H9 (cell line): ENCODE results near the gene AKR1B15. TPM values are rescaled to one million over a fixed set of nuclear protein-coding genes. Genes with fewer than 3 reads are reported as not detected.

Experiments
- DNase-seq: peaks from one replicate; pipeline ENCODE4 v3.0.0-alpha.2; 2017
- H2AFZ ChIP-seq: one replicate; pipeline ENCODE4 v1.6.1; 2013; ENCODE audit warnings: mild to moderate bottlenecking, low read length, control low read depth, moderate library complexity
- H2AK5ac ChIP-seq: 2 replicates; pipeline ENCODE4 v1.6.1; 2013; ENCODE audit warnings: low read length, control low read depth, mixed read lengths; ENCODE audit not compliant: insufficient read length
- H2BK120ac ChIP-seq: one replicate; pipeline ENCODE4 v1.6.1; 2013; ENCODE audit warnings: low read depth, mild to moderate bottlenecking, low read length, control low read depth, inconsistent platforms; ENCODE audit not compliant: poor library complexity, severe bottlenecking
- H2BK12ac ChIP-seq: 2 replicates; pipeline ENCODE4 v1.6.1; 2013; ENCODE audit warnings: low read length, control low read depth, mixed read lengths, low read depth; ENCODE audit not compliant: insufficient read length
- H2BK15ac ChIP-seq: 2 replicates; pipeline ENCODE4 v1.6.1; 2013; ENCODE audit warnings: low read depth, low read length, control low read depth
- H2BK20ac ChIP-seq: one replicate; pipeline ENCODE4 v1.6.1; 2013; ENCODE audit warnings: low read depth, mild to moderate bottlenecking, low read length, control low read depth, inconsistent platforms; ENCODE audit not compliant: poor library complexity, severe bottlenecking
- H2BK5ac ChIP-seq: 2 replicates; pipeline ENCODE4 v1.6.1; 2013; ENCODE audit warnings: low read length, control low read depth, mixed read lengths; ENCODE audit not compliant: insufficient read length
- H3K14ac ChIP-seq: 2 replicates; pipeline ENCODE4 v1.6.1; 2013; ENCODE audit warnings: low read length, control low read depth; ENCODE audit not compliant: insufficient read depth
- H3K18ac ChIP-seq: 2 replicates; pipeline ENCODE4 v1.6.1; 2013; ENCODE audit warnings: low read depth, mild to moderate bottlenecking, mixed read lengths, low read length, control low read depth; ENCODE audit not compliant: insufficient read length
- H3K23ac ChIP-seq: 2 replicates; pipeline ENCODE4 v1.6.1; 2013; ENCODE audit warnings: low read length, control low read depth, mixed read lengths, low read depth; ENCODE audit not compliant: insufficient read length
- H3K23me2 ChIP-seq: 2 replicates; pipeline ENCODE4 v1.6.1; 2013; ENCODE audit warnings: low read depth, mild to moderate bottlenecking, mixed read lengths, low read length, control low read depth; ENCODE audit not compliant: insufficient read length, poor library complexity, severe bottlenecking
- H3K27ac ChIP-seq: 2 replicates; pipeline ENCODE4 v1.5.1; 2013; ENCODE audit warnings: low read length, control low read depth, mixed read lengths, low read depth; ENCODE audit not compliant: insufficient read length
- H3K27me3 ChIP-seq: 2 replicates; pipeline ENCODE4 v1.6.1; 2013; ENCODE audit warnings: low read length, control low read depth, inconsistent platforms; ENCODE audit not compliant: insufficient read depth
- H3K4ac ChIP-seq: 2 replicates; pipeline ENCODE4 v1.6.1; 2013; ENCODE audit warnings: low read depth, mild to moderate bottlenecking, control low read depth, inconsistent platforms, low read length, moderate library complexity
- H3K4me1 ChIP-seq: 2 replicates; pipeline ENCODE4 v1.6.1; 2013; ENCODE audit warnings: low read length, control low read depth, inconsistent platforms; ENCODE audit not compliant: insufficient read depth
- H3K4me2 ChIP-seq: 2 replicates; pipeline ENCODE4 v1.6.1; 2013; ENCODE audit warnings: low read length, control low read depth, mixed read lengths; ENCODE audit not compliant: insufficient read length, insufficient read depth
- H3K56ac ChIP-seq: 2 replicates; pipeline ENCODE4 v1.6.1; 2013; ENCODE audit warnings: low read depth, mild to moderate bottlenecking, mixed read lengths, low read length, control low read depth; ENCODE audit not compliant: insufficient read length
- H3K79me1 ChIP-seq: 2 replicates; pipeline ENCODE4 v1.6.1; 2013; ENCODE audit warnings: low read depth, mild to moderate bottlenecking, moderate library complexity, low read length, control low read depth, inconsistent platforms; ENCODE audit not compliant: insufficient read depth, poor library complexity, severe bottlenecking
- H3K79me2 ChIP-seq: 2 replicates; pipeline ENCODE4 v1.6.1; 2013; ENCODE audit warnings: low read length, control low read depth, inconsistent platforms; ENCODE audit not compliant: insufficient read depth
- H3K9ac ChIP-seq: 2 replicates; pipeline ENCODE4 v1.6.1; 2013; ENCODE audit warnings: low read length, control low read depth, mixed read lengths; ENCODE audit not compliant: insufficient read length; ENCODE audit errors: extremely low read depth
- H3K9me3 ChIP-seq: one replicate; pipeline ENCODE4 v1.6.1; 2013; ENCODE audit warnings: low read depth, low read length, inconsistent platforms; ENCODE audit not compliant: control insufficient read depth
- H3T11ph ChIP-seq: one replicate; pipeline ENCODE4 v1.6.1; 2013; ENCODE audit warnings: mild to moderate bottlenecking, low read length, control low read depth, inconsistent platforms
- H4K20me1 ChIP-seq: one replicate; pipeline ENCODE4 v1.6.1; 2013; ENCODE audit not compliant: control insufficient read depth, insufficient read length, insufficient read depth
- H4K5ac ChIP-seq: 2 replicates; pipeline ENCODE4 v1.6.1; 2013; ENCODE audit warnings: low read depth, mild to moderate bottlenecking, mixed read lengths, low read length, control low read depth; ENCODE audit not compliant: insufficient read length
- H4K8ac ChIP-seq: replicated peaks from 2 replicates; pipeline ENCODE4 v1.6.1; 2013; ENCODE audit warnings: low read length, control low read depth, mixed read lengths, low read depth; ENCODE audit not compliant: insufficient read length
- H4K91ac ChIP-seq: 2 replicates; pipeline ENCODE4 v1.6.1; 2013; ENCODE audit warnings: low read depth, mild to moderate bottlenecking, moderate library complexity, mixed read lengths, low read length, control low read depth; ENCODE audit not compliant: insufficient read length
- H3K27ac Mint-ChIP-seq, 3 experiments: 2 replicates in 2 of 3; 3 replicates in 1 of 3; pipeline ENCODE4 v1.8.0; 2020 to 2021; ENCODE audit warnings: mixed read lengths in 3 of 3, mild to moderate bottlenecking in 1 of 3, moderate library complexity in 1 of 3
- H3K27me3 Mint-ChIP-seq: 2 replicates; pipeline ENCODE4 v1.8.0; 2021; ENCODE audit warnings: low read depth, mild to moderate bottlenecking, moderate library complexity, mixed read lengths
- H3K36me3 Mint-ChIP-seq, 3 experiments: 2 replicates in 2 of 3; 3 replicates in 1 of 3; pipeline ENCODE4 v1.8.0; 2020 to 2021; ENCODE audit warnings: low read depth in 3 of 3, mixed read lengths in 3 of 3; ENCODE audit not compliant: insufficient read depth in 1 of 3
- H3K4me1 Mint-ChIP-seq, 2 experiments: 2 replicates each; pipeline ENCODE4 v1.8.0; 2020; ENCODE audit warnings: mixed read lengths in 2 of 2
- H3K4me3 Mint-ChIP-seq, 2 experiments: 2 replicates in 1 of 2; 3 replicates in 1 of 2; pipeline ENCODE4 v1.8.0; 2020 to 2021; ENCODE audit warnings: mild to moderate bottlenecking in 2 of 2, mixed read lengths in 2 of 2, moderate library complexity in 1 of 2
- H3K9me3 Mint-ChIP-seq, 2 experiments: 2 replicates in 1 of 2; 3 replicates in 1 of 2; pipeline ENCODE4 v1.8.0; 2020; ENCODE audit warnings: mild to moderate bottlenecking in 2 of 2, mixed read lengths in 2 of 2, moderate library complexity in 1 of 2
- CTCF ChIP-seq: fragments of 200-600 bp; sonication (generic); conservative IDR thresholded peaks from 3 replicates; pipeline ENCODE4 v1.8.0; 2021; ENCODE audit warnings: antibody characterized with exemption, mild to moderate bottlenecking
- WGBS: extraction: QIAGEN DNeasy Blood & Tissue Kit; methylation state at CpG from one replicate; pipeline ENCODE4 v1.1.7; 2013; ENCODE audit warnings: missing lambda C conversion rate, low lambda C conversion rate, mixed read lengths; ENCODE audit not compliant: insufficient read length; ENCODE audit errors: extremely low coverage; 5-methylcytosine and 5-hydroxymethylcytosine counted together
- total RNA-seq: library from RNA; stranded (reverse); gene quantifications from 2 replicates; pipeline ENCODE4 v1.2.1, GENCODE V29; 2021

AKR1B15 gene
- total RNA-seq, 1 experiment from 2014 or later, result not detected

- no peak overlapping the region for H2BK120ac ChIP-seq
- H4K91ac ChIP-seq, result no peak overlapping the region
- H3K27me3 ChIP-seq, result no peaks in the 10 kb centered on the region
- no peaks in the 10 kb centered on the region for H3K79me2 ChIP-seq
- peak; percentile 58 for DNase-seq
- Mint-ChIP-seq H3K27ac (peak overlapping the region in 1 of 3 experiments; percentile 74; a peak in 1 of 7 replicates), H3K4me1 (peaks cover 7 to 19% of the 10 kb centered on the region in 2 experiments), H3K4me3 (no peak overlapping the region), H3K9me3 (no peaks in the 10 kb centered on the region), H3K36me3 (no peaks in the 10 kb centered on the region), H3K27me3 (peaks cover 6% of the 10 kb centered on the region; the same call in 1 of the 2 replicates)
- no peak overlapping the region for H4K5ac ChIP-seq
- no peak overlapping the region for H3K23ac ChIP-seq
- H3K27ac ChIP-seq, result no peak overlapping the region
- no peak overlapping the region for H3K9ac ChIP-seq
- H2BK15ac ChIP-seq, result no peak overlapping the region
- no CpG with 5 or more reads among the region's 4 CpGs for WGBS
- no peak overlapping the region for H3K56ac ChIP-seq
- no peak overlapping the region for H3K14ac ChIP-seq
- no peak overlapping the region for H2BK20ac ChIP-seq
- H3K4ac ChIP-seq, result no peak overlapping the region
- H3K23me2 ChIP-seq, result no peaks in the 10 kb centered on the region
- no peak overlapping the region for H3T11ph ChIP-seq
- TF ChIP-seq CTCF, result peak; percentile 52; the same call in 2 of the 3 replicates
- no peak overlapping the region for H3K18ac ChIP-seq
- no peak overlapping the region for H2BK12ac ChIP-seq
- no peak overlapping the region for H3K4me2 ChIP-seq
- no peaks in the 10 kb centered on the region for H4K20me1 ChIP-seq
- H4K8ac ChIP-seq, result no peak overlapping the region
- H2AK5ac ChIP-seq, result no peak overlapping the region
- no peak overlapping the region for H2BK5ac ChIP-seq
- no peaks in the 10 kb centered on the region for H3K79me1 ChIP-seq
- H3K4me1 ChIP-seq, result no peaks in the 10 kb centered on the region
- no peaks in the 10 kb centered on the region for H3K9me3 ChIP-seq
- H2AFZ ChIP-seq, result no peak overlapping the region
Measured at GRCh38 chr7:134553976-134554375, 5.1 kb downstream of the AKR1B15 start.
